Neural progenitor cell (in vitro differentiated cells): ENCODE data around the gene DCLRE1C. TPM values are rescaled to one million over a fixed set of nuclear protein-coding genes. Genes with fewer than 3 reads are reported as not detected.

ENCODE experiments used
- DNase-seq: peaks from one replicate; pipeline ENCODE4 v3.0.0-alpha.2; 2016; ENCODE audit warnings: low spot score
- H2AFZ ChIP-seq: fragments of 200-600 bp; sonication (generic); replicated peaks from 2 replicates; pipeline ENCODE4 v1.6.1; 2016; ENCODE audit warnings: antibody characterized with exemption
- H3F3A ChIP-seq: fragments of 200-600 bp; sonication (generic); 2 replicates; pipeline ENCODE4 v1.6.1; 2016; ENCODE audit warnings: antibody characterized with exemption, low read depth
- H3K27ac ChIP-seq: fragments of 200-600 bp; sonication (generic); 2 replicates; pipeline ENCODE4 v1.5.1; 2016; ENCODE audit warnings: mild to moderate bottlenecking
- H3K27me3 ChIP-seq: fragments of 200-600 bp; sonication (generic); 2 replicates; pipeline ENCODE4 v1.6.1; 2016; ENCODE audit warnings: mild to moderate bottlenecking, moderate library complexity
- H3K36me3 ChIP-seq: fragments of 200-600 bp; sonication (generic); 2 replicates; pipeline ENCODE4 v1.5.1; 2016
- H3K4me1 ChIP-seq: fragments of 200-600 bp; sonication (generic); 2 replicates; pipeline ENCODE4 v1.6.1; 2016; ENCODE audit warnings: mixed run types
- H3K4me2 ChIP-seq: fragments of 200-600 bp; sonication (generic); 2 replicates; pipeline ENCODE4 v1.6.1; 2016
- H3K4me3 ChIP-seq: fragments of 200-600 bp; sonication (generic); 2 replicates; pipeline ENCODE4 v1.5.1; 2016
- H3K79me2 ChIP-seq: fragments of 200-600 bp; sonication (generic); 2 replicates; pipeline ENCODE4 v1.6.1; 2016; ENCODE audit warnings: low read depth
- H3K9ac ChIP-seq: fragments of 200-600 bp; sonication (generic); 2 replicates; pipeline ENCODE4 v1.6.1; 2016
- H3K9me3 ChIP-seq: fragments of 200-600 bp; sonication (generic); 2 replicates; pipeline ENCODE4 v1.5.1; 2016; ENCODE audit warnings: low read depth
- H4K20me1 ChIP-seq: fragments of 200-600 bp; sonication (generic); 2 replicates; pipeline ENCODE4 v1.6.1; 2016; ENCODE audit warnings: low read depth
- H3K27ac Mint-ChIP-seq: 3 replicates; pipeline ENCODE4 v1.8.0; 2021; ENCODE audit warnings: mixed read lengths
- H3K27me3 Mint-ChIP-seq: 2 replicates; pipeline ENCODE4 v1.8.0; 2022; ENCODE audit warnings: low read depth, mild to moderate bottlenecking, inconsistent platforms, moderate library complexity, mixed read lengths; ENCODE audit not compliant: insufficient read depth
- H3K36me3 Mint-ChIP-seq: 3 replicates; pipeline ENCODE4 v1.8.0; 2021; ENCODE audit warnings: mixed read lengths
- H3K4me1 Mint-ChIP-seq: 3 replicates; pipeline ENCODE4 v1.8.0; 2021; ENCODE audit warnings: mixed read lengths
- H3K4me3 Mint-ChIP-seq: 3 replicates; pipeline ENCODE4 v1.8.0; 2021; ENCODE audit warnings: mild to moderate bottlenecking, moderate library complexity, mixed read lengths
- H3K9me3 Mint-ChIP-seq: 3 replicates; pipeline ENCODE4 v1.8.0; 2020; ENCODE audit warnings: mixed read lengths
- EZH2 ChIP-seq: fragments of 200-600 bp; sonication (generic); IDR thresholded peaks from 2 replicates; pipeline ENCODE4 v1.6.1; 2017; ENCODE audit warnings: antibody characterized with exemption, mild to moderate bottlenecking, moderate library complexity
- EZH2phosphoT487 ChIP-seq: fragments of 200-600 bp; sonication (generic); IDR thresholded peaks from 2 replicates; pipeline ENCODE4 v1.6.1; 2017; ENCODE audit warnings: antibody characterized with exemption
- total RNA-seq: library from RNA; depleted of rRNA; stranded (reverse); fragments of >200 nt; gene quantifications from 2 replicates; pipeline ENCODE4 v1.2.3, GENCODE V29; 2015; ENCODE audit warnings: low replicate concordance
- TF ChIP-seq, protein P1 (sequence below): fragments of 200-600 bp; sonication (generic); IDR thresholded peaks from 2 replicates; pipeline ENCODE4 v1.5.1; 2017; ENCODE audit warnings: antibody characterized with exemption, mild to moderate bottlenecking

Gene DCLRE1C
- total RNA-seq, 1 donor from 2014 or later, result 4.5 TPM

DNA sequence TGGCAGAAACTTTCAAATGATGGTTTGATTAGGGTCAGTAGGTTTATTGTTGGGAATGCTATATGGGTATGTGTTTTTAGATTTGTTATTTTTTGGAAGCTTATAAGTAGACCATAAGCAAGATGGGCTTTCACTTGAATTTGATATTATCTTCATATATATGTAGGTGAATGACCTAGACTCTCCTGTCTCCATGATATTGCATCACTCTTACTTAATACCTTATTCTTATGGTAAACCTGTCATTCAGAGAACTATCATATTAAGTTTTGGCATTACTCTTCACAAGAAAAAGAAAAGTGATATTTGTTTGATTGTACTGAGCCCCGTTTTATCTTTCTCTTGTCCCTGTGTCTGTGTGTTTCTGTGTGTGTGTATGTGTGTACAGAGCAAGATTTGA is 98.4 kb downstream of the DCLRE1C start:
- H3K9me3 ChIP-seq, result no peaks in the 10 kb centered on the region
- peaks cover 4% of the 10 kb centered on the region for H4K20me1 ChIP-seq
- Mint-ChIP-seq H3K36me3 (peaks cover 10% of the 10 kb centered on the region), H3K27ac (no peak overlapping the region), H3K27me3 (no peaks in the 10 kb centered on the region), H3K4me1 (peaks cover 14% of the 10 kb centered on the region), H3K4me3 (no peak overlapping the region), H3K9me3 (no peaks in the 10 kb centered on the region)
- no peak overlapping the region for H3K9ac ChIP-seq
- no peak overlapping the region for H3K4me2 ChIP-seq
- DNase-seq, result no peak
- no peaks in the 10 kb centered on the region for H3K79me2 ChIP-seq
- H3K4me3 ChIP-seq, result no peak overlapping the region
- H3F3A ChIP-seq, result peaks cover 3% of the 10 kb centered on the region
- H3K4me1 ChIP-seq, result peaks cover 11% of the 10 kb centered on the region
- H2AFZ ChIP-seq, result no peak overlapping the region
- no peaks in the 10 kb centered on the region for H3K27me3 ChIP-seq
- H3K27ac ChIP-seq, result no peak overlapping the region
- TF ChIP-seq EZH2 (no peak), EZH2phosphoT487 (no peak)
- H3K36me3 ChIP-seq, result peaks cover 17% of the 10 kb centered on the region

DNA sequence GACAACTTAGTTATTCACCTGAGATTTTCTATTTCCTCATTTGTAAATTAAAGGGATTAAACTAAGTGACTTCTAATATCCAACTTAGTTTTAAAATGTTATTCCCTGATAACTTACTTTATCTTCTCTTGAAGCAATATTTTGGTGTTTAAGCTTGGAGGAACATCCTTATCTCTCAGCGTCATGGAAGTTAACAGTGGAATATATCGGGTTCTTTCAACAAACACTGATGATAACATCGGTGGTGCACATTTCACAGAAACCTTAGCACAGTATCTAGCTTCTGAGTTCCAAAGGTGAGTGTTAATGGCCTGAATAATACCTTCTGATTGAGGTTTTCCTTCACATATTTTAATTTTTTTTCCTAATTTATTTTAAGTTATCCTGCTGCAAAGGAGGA is 101.7 kb downstream of the DCLRE1C start:
- no peak overlapping the region for H3K4me3 Mint-ChIP-seq
- H3K4me3 ChIP-seq, result no peak overlapping the region
- peaks cover 17% of the 10 kb centered on the region for H3K36me3 ChIP-seq
- no peak overlapping the region for H3K27ac ChIP-seq
- H3K9me3 ChIP-seq, result no peaks in the 10 kb centered on the region
- H3K36me3 Mint-ChIP-seq, result peaks cover 6% of the 10 kb centered on the region
- H4K20me1 ChIP-seq, result peaks cover 4% of the 10 kb centered on the region
- H3K4me1 ChIP-seq, result no peaks in the 10 kb centered on the region
- H3K9me3 Mint-ChIP-seq, result no peaks in the 10 kb centered on the region
- H3K4me2 ChIP-seq, result no peak overlapping the region
- H3K79me2 ChIP-seq, result no peaks in the 10 kb centered on the region
- H3K9ac ChIP-seq, result no peak overlapping the region
- DNase-seq, result no peak
- TF ChIP-seq EZH2phosphoT487 (no peak), EZH2 (no peak)
- TF ChIP-seq, protein P1, sequence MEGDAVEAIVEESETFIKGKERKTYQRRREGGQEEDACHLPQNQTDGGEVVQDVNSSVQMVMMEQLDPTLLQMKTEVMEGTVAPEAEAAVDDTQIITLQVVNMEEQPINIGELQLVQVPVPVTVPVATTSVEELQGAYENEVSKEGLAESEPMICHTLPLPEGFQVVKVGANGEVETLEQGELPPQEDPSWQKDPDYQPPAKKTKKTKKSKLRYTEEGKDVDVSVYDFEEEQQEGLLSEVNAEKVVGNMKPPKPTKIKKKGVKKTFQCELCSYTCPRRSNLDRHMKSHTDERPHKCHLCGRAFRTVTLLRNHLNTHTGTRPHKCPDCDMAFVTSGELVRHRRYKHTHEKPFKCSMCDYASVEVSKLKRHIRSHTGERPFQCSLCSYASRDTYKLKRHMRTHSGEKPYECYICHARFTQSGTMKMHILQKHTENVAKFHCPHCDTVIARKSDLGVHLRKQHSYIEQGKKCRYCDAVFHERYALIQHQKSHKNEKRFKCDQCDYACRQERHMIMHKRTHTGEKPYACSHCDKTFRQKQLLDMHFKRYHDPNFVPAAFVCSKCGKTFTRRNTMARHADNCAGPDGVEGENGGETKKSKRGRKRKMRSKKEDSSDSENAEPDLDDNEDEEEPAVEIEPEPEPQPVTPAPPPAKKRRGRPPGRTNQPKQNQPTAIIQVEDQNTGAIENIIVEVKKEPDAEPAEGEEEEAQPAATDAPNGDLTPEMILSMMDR, result no peak
- no peak overlapping the region for H2AFZ ChIP-seq
- H3K4me1 Mint-ChIP-seq, result no peaks in the 10 kb centered on the region
- peaks cover 3% of the 10 kb centered on the region for H3F3A ChIP-seq
- H3K27ac Mint-ChIP-seq, result no peak overlapping the region
- no peaks in the 10 kb centered on the region for H3K27me3 Mint-ChIP-seq
- H3K27me3 ChIP-seq, result no peaks in the 10 kb centered on the region

Other genes with a start within 250 kb of the DCLRE1C start
- 26.5 and 43.0 TPM in 2 replicates for gene FAM107B, start 179.2 kb downstream of the DCLRE1C start, total RNA-seq
- gene CDNF, start 116.1 kb downstream of the DCLRE1C start, total RNA-seq, result 1.8 and 5.2 TPM in 2 replicates
- gene HSPA14, start 115.8 kb downstream of the DCLRE1C start, total RNA-seq, result 33.3 and 41.8 TPM in 2 replicates
- gene MSANTD7, start 115.8 kb downstream of the DCLRE1C start, total RNA-seq, result 17.6 and 18.8 TPM in 2 replicates
- 67.9 and 112 TPM in 2 replicates for gene SUV39H2, start 75.2 kb downstream of the DCLRE1C start, total RNA-seq
- gene MEIG1, start 5.3 kb upstream of the DCLRE1C start, total RNA-seq, result not detected in 2 replicates
- not detected in 2 replicates for gene OLAH, start 89.8 kb upstream of the DCLRE1C start, total RNA-seq
- gene ACBD7, start 134.7 kb upstream of the DCLRE1C start, total RNA-seq, result 68.7 and 97.3 TPM in 2 replicates
- gene RPP38, start 143.3 kb upstream of the DCLRE1C start, total RNA-seq, result 17.0 and 24.1 TPM in 2 replicates
- 25.4 and 26.1 TPM in 2 replicates for gene NMT2, start 214.6 kb upstream of the DCLRE1C start, total RNA-seq